ENCODE measurements around the gene THAP7.

DNA sequence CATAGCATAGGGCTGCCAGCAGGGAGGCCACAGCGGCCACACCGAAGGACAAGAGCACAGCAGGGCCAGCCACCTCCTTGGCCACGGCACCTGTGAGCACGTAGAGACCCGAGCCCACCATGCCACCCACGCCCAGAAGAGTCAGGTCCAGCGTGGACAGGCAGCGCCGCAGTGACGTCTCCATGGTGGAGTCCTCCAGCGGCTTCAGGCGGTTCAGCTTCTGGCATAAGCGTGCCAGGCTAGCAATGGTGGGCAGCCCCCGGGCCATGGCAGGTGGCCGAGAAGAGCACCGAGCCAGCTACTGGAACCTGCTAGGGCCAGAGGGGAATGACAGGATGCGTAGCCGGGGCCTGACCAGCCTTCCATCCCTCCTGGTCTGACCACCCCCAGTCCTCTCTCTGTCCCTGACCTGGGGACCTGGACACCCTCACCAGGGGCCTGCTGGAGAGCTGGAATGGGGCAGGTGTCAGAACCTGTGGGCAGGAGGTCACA, 29.7 kb upstream of the THAP7 start:
- TF ChIP-seq, protein P1, sequence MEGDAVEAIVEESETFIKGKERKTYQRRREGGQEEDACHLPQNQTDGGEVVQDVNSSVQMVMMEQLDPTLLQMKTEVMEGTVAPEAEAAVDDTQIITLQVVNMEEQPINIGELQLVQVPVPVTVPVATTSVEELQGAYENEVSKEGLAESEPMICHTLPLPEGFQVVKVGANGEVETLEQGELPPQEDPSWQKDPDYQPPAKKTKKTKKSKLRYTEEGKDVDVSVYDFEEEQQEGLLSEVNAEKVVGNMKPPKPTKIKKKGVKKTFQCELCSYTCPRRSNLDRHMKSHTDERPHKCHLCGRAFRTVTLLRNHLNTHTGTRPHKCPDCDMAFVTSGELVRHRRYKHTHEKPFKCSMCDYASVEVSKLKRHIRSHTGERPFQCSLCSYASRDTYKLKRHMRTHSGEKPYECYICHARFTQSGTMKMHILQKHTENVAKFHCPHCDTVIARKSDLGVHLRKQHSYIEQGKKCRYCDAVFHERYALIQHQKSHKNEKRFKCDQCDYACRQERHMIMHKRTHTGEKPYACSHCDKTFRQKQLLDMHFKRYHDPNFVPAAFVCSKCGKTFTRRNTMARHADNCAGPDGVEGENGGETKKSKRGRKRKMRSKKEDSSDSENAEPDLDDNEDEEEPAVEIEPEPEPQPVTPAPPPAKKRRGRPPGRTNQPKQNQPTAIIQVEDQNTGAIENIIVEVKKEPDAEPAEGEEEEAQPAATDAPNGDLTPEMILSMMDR (IDR thresholded peaks at IDR 0.05) = no peak
- no peak for TF ChIP-seq ZFX (IDR thresholded peaks at IDR 0.05; ENCODE audit: borderline replicate concordance)
